NCI-H2107 (cell line): ENCODE measurements around the gene SNX4.
A peak's percentile ranks its signal among the peaks of the same experiment; 100 is the strongest.
"Not testable (repeated sequence)": the region's sequence is repeated elsewhere in the genome, so short reads cannot be mapped to it uniquely, and the experiment has no call there.

Source experiments
- DNase-seq: peaks from one replicate; lab custom pipeline; 2025; lab: John Stamatoyannopoulos, UW

Gene SNX4

GRCh38 chr3:125519678-125520562, at the start of gene SNX4:
TSS of gene SNX4 (minus strand) at chr3:125520202. CDS start at chr3:125520172, 30 bp downstream.
- peak; percentile 66 for DNase-seq

DNA sequence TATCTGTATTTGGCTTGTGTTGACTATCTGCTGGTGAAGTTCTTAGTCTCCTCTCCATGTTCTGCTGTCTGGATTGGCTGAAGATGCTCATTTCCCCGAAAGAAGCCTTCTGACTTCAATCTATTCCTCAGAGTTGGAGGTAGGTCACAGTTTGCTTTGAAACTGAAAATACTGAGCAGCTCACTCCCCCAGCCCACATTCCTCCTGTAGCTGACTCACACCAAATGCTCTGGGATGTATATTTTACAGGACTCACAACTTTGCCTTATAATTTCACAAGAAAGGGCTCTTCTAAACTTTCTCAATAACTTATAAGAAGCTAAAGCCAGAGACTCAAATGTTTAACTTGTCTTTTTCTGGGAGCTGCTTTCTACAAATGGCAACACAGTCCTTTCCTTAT, 36.3 kb upstream of the SNX4 start:
- no peak for DNase-seq

- DNase-seq: no peak
These were observed 32.4 kb upstream of the SNX4 start for GRCh38 chr3:125552401-125552800.

GRCh38 chr3:125528920-125529319, 8.9 kb upstream of the SNX4 start:
- DNase-seq: no peak

- DNase-seq: no peak
These were observed 5.2 kb upstream of the SNX4 start for GRCh38 chr3:125525153-125525552.

DNA sequence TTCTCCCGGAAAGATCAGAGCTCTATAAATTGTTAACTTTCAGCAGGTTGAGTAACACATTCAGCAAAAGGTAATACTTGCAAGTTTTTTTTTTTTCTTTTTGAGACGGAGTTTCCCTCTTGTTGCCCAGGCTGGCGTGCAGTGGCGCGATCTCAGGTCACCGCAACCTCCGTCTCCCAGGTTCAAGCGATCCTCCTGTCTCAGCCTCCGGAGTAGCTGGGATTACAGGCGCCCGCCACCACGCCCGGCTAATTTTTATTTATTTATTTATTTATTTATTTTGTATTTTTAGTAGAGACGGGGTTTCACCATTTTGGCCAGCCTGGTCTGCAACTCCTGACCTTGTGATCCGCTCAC, 539 bp upstream of the SNX4 start:
- DNase-seq: not testable (repeated sequence)

- no peak for DNase-seq
These were observed 4.6 kb downstream of the SNX4 start for GRCh38 chr3:125515421-125515820.

DNA sequence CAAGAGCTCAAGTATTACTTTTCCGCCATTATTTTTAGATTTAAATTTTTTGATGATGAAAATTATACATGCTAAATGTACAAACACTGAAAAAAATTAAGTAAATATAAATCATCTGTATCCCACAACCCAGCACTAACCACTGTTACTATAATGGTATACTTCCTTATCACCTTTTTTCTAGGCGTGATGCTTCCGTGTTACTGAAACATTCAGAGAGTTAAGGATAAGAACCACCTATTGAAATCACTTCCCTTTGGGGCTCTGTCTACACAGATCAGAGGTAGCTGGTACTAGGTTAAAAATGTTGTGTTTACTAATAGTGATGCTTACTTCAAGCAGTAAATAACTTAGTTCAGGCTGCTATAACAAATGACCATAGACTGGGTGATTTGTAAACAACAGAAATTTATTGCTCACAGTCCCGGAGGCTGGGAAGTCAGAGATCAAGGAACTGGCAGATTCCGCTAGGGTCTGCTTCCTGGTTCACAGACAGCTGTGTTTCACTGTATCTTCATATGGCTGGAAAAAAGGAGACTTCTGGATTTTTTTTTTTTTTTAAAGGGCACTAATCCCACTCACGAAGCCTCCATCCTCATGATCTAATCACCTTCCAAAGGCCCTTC, 6.4 kb downstream of the SNX4 start:
- DNase-seq: no peak

DNA sequence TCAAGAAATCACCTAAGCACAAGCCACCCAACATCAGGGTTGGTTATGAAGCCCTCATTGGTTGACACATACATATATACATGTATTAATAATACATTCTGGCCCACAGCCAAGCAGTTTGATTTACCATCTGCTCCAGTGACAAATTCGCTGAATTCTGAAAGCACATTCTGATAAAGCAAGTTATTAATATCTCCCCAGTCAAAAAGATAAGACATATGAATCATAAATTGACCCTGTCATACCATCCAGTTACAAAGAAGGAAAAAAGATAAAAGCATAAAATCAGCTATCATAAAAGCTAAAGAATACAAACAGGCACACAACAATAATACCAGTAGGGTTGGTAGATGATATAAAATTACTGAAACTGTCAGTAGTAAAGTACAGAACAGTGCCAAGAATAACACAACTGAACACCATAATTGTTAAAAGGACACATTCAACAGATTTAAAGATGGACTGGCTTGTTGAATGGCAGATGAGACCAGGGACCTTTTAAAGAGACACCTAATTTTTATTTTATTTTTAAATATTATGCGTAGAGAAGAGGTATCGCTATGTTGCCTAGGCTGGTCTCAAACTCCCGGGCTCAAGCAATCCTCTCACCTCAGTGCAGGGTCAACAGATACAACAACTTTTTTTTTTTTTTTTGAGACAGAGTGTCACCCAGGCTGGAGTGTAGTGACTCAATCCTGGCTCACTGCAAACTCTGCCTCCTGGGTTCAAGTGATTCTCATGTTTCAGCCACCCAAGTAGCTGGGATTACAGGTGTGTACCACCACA, 7.7 kb downstream of the SNX4 start:
- no peak for DNase-seq

DNA sequence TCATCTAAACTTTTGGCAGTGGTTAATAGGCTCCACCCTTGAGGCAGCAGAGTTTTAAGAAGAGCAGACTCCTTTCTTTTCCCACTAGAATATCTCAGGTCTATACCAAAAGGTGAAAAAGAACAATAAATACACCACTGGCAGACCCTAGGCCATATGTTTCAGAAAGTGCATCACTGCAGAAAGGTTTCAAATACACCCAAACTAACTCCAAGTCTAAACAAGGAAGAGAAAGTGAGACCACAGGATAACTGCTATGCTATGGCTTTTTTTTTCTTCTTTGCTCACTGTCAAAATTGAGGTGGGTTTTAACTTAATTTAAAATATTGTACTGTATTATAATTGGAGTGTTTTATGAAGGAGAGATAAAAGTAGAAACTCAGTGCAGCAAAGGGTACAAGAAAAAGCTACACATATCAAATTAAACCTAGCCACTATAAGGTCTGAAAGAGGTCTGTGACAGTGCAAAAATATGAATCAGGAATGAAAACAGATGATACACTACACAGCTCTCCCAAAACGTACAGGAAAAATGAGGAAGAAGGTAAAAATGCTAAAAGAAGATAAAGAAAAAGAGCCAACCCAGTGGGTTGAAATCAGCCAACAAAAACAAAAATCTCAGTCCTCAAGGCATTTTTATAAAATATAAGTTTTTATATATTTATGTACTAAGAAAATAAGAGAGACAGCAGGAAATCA, 8.4 kb downstream of the SNX4 start:
- no peak for DNase-seq

- no peak for DNase-seq
These were observed 12.9 kb downstream of the SNX4 start for GRCh38 chr3:125507128-125507527.

- DNase-seq: no peak
These were observed 21.4 kb downstream of the SNX4 start for GRCh38 chr3:125498630-125499029.

- no peak for DNase-seq
These were observed 23.3 kb downstream of the SNX4 start for GRCh38 chr3:125496701-125497100.

DNA sequence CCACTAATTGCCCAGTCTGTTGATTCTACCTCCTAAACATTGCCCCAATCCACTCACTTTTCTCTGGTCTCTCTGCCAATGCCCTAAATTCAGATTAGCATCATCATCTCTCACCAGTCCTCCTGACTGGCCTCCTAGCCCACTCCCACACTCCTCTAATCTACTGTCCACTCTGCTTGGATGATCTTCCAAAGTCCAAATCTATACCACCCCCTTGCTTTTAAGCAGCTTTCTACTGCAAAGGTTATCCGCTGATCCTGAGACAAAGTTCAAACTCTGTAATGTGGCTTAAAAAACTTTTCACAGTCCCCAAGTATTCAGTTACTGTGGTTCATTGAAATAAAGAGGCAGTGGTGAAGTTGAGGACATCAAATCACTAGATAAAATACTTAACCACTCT, 37.6 kb downstream of the SNX4 start:
- no peak for DNase-seq

DNA sequence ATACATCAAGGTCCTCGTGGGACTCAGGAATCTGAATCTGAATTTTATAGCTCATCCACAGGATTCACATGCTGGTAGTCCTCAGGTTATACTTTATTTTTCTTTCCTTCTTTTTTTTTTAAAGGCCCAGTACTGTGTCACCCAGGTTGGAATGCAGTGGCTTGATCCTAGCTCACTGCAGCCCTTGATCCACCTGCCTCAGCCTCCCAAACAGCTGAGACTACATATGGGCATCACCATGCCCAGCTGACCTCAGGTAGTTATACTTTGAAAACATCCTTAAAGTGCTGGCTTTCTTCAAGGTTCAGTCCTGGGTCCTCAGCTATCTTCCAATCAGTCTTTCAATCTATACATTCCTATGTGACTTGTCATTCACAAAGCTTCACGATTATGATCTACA, 38.2 kb downstream of the SNX4 start:
- DNase-seq: no peak

GRCh38 chr3:125481375-125481759, 38.6 kb downstream of the SNX4 start:
- not testable (repeated sequence) for DNase-seq

GRCh38 chr3:125480656-125481374, 39.2 kb downstream of the SNX4 start:
- DNase-seq: no peak

DNA sequence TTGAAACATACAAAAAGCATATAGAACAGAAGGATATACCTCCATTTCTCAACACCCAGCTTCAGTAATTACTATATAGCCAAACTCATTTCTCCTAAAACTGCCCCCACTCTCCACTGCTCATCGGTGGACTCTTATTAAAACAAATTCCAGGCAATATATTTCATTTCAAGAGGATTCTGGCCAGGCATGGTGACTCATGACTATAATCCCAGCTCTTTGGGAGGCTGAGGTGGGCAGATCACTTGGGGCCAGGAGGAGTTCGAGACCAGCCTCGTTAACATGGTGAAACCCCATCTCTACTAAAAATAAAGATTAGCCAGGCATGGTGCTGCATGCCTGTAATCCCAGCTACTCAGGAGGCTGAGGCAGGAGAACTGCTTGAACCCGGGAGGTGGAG, 40.9 kb downstream of the SNX4 start:
- no peak for DNase-seq

DNA sequence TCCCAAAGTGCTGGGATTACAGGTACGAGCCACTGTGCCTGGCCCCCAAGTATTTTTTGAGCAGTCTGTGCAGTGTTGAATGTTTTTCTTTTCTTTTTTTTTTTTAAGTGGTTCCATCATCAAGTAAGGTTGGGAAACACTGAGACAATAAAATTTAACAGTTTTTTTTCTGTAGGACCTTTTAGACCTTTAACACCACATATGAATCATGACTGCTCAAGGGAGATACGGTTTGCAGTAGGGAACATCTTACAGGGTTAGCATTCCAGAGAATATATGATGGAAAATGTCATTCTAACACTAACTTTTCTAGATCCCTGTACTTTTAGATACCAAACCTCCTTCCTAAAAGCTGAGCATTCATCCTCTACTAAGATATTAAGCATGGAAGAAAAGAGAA, 41.7 kb downstream of the SNX4 start:
- no peak for DNase-seq

GRCh38 chr3:125477701-125478100, 42.3 kb downstream of the SNX4 start:
- no peak for DNase-seq

- no peak for DNase-seq
These were observed 49.3 kb downstream of the SNX4 start for GRCh38 chr3:125470671-125471070.
